ENCODE data around the gene TMTC2. TPM values are rescaled to one million over a fixed set of nuclear protein-coding genes. Genes with fewer than 3 reads are reported as not detected.

The TMTC2 gene
- total and polyA plus RNA-seq, 10 of the 15 experiments (the other 5 are each of a cell fraction or from before 2014, with no cell fraction given): 0.14 to 9.7 (median 1.2) TPM

DNA sequence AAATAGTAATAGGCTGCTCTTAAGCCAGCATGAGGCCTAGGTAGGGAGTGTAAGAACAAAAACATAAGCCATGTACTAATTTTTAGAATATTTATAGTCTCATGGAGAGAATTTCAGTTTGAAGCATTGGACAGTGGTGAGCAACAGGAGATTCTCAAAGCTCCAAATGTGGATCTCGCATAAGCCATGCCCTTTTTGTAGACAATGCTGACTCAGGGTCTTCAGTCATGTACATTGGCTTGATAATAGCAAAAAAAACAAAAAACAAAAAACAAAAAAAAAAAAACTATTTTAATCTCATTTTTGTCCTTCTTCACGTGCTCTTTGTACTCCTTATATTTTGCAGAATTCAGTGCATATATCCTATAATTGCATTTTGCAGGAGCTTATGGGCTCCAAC lies 402.9 kb downstream of the TMTC2 start:
- RAD21 ChIA-PET (ENCODE audit: unreplicated experiment): no interaction called here
- TF ChIP-seq ZNF384 (IDR thresholded peaks at IDR 0.05; ENCODE audit: borderline replicate concordance, low read depth, low read length) (no peak), NR2F1 (conservative IDR thresholded peaks at IDR 0.05) (no peak), CHD1 (IDR thresholded peaks at IDR 0.05; ENCODE audit: low read depth, low read length) (no peak), NR2C1 (IDR thresholded peaks at IDR 0.05) (no peak), RELA (IDR thresholded peaks at IDR 0.05; ENCODE audit: borderline replicate concordance, partially characterized antibody) (no peak), JUNB (IDR thresholded peaks at IDR 0.05) (no peak), TBL1XR1 (IDR thresholded peaks at IDR 0.05; ENCODE audit: low read depth, low read length) (no peak), POLR2A (IDR thresholded peaks at IDR 0.05; ENCODE audit: low read depth, low read length) (no peak), CBFB (IDR thresholded peaks at IDR 0.05; ENCODE audit: low read depth) (no peak)
- TF ChIP-seq, protein P1, sequence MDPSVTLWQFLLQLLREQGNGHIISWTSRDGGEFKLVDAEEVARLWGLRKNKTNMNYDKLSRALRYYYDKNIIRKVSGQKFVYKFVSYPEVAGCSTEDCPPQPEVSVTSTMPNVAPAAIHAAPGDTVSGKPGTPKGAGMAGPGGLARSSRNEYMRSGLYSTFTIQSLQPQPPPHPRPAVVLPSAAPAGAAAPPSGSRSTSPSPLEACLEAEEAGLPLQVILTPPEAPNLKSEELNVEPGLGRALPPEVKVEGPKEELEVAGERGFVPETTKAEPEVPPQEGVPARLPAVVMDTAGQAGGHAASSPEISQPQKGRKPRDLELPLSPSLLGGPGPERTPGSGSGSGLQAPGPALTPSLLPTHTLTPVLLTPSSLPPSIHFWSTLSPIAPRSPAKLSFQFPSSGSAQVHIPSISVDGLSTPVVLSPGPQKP (IDR thresholded peaks at IDR 0.05; ENCODE audit: low read depth, low read length): no peak
- TF ChIP-seq, protein P2, sequence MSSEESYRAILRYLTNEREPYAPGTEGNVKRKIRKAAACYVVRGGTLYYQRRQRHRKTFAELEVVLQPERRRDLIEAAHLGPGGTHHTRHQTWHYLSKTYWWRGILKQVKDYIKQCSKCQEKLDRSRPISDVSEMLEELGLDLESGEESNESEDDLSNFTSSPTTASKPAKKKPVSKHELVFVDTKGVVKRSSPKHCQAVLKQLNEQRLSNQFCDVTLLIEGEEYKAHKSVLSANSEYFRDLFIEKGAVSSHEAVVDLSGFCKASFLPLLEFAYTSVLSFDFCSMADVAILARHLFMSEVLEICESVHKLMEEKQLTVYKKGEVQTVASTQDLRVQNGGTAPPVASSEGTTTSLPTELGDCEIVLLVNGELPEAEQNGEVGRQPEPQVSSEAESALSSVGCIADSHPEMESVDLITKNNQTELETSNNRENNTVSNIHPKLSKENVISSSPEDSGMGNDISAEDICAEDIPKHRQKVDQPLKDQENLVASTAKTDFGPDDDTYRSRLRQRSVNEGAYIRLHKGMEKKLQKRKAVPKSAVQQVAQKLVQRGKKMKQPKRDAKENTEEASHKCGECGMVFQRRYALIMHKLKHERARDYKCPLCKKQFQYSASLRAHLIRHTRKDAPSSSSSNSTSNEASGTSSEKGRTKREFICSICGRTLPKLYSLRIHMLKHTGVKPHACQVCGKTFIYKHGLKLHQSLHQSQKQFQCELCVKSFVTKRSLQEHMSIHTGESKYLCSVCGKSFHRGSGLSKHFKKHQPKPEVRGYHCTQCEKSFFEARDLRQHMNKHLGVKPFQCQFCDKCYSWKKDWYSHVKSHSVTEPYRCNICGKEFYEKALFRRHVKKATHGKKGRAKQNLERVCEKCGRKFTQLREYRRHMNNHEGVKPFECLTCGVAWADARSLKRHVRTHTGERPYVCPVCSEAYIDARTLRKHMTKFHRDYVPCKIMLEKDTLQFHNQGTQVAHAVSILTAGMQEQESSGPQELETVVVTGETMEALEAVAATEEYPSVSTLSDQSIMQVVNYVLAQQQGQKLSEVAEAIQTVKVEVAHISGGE (CRISPR knock-in tag; IDR thresholded peaks at IDR 0.05): no peak
- TF ChIP-seq, protein P3, sequence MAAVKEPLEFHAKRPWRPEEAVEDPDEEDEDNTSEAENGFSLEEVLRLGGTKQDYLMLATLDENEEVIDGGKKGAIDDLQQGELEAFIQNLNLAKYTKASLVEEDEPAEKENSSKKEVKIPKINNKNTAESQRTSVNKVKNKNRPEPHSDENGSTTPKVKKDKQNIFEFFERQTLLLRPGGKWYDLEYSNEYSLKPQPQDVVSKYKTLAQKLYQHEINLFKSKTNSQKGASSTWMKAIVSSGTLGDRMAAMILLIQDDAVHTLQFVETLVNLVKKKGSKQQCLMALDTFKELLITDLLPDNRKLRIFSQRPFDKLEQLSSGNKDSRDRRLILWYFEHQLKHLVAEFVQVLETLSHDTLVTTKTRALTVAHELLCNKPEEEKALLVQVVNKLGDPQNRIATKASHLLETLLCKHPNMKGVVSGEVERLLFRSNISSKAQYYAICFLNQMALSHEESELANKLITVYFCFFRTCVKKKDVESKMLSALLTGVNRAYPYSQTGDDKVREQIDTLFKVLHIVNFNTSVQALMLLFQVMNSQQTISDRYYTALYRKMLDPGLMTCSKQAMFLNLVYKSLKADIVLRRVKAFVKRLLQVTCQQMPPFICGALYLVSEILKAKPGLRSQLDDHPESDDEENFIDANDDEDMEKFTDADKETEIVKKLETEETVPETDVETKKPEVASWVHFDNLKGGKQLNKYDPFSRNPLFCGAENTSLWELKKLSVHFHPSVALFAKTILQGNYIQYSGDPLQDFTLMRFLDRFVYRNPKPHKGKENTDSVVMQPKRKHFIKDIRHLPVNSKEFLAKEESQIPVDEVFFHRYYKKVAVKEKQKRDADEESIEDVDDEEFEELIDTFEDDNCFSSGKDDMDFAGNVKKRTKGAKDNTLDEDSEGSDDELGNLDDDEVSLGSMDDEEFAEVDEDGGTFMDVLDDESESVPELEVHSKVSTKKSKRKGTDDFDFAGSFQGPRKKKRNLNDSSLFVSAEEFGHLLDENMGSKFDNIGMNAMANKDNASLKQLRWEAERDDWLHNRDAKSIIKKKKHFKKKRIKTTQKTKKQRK (IDR thresholded peaks at IDR 0.05; ENCODE audit: low read depth, low read length): no peak
- TF ChIP-seq, protein P4, sequence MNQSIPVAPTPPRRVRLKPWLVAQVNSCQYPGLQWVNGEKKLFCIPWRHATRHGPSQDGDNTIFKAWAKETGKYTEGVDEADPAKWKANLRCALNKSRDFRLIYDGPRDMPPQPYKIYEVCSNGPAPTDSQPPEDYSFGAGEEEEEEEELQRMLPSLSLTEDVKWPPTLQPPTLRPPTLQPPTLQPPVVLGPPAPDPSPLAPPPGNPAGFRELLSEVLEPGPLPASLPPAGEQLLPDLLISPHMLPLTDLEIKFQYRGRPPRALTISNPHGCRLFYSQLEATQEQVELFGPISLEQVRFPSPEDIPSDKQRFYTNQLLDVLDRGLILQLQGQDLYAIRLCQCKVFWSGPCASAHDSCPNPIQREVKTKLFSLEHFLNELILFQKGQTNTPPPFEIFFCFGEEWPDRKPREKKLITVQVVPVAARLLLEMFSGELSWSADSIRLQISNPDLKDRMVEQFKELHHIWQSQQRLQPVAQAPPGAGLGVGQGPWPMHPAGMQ (IDR thresholded peaks at IDR 0.05; ENCODE audit: borderline replicate concordance): no peak
- H3K4me3 ChIP-seq: no peak overlapping the region
- POLR2A ChIA-PET: no interaction called here
- no peaks in the 10 kb centered on the region for H3K4me1 ChIP-seq (ENCODE audit: control insufficient read depth, insufficient read depth, low read length)
- intact Hi-C loops (cut with micrococcal nuclease; ENCODE audit: unreplicated experiment) (no loop called here), in situ Hi-C loops (cut with MboI) (no loop called here)
- H3K27ac ChIP-seq (ENCODE audit: control insufficient read depth, insufficient read depth): no peak overlapping the region
- H3K27me3 ChIP-seq (replicated peaks in 1 of 2; ENCODE audit: control insufficient read depth in 2 of 2, insufficient read depth in 2 of 2, low read length in 1 of 2): no peaks in the 10 kb centered on the region
- DNase-seq (ENCODE audit: low read depth, low spot score) (no peak), ATAC-seq (no peak), FAIRE-seq (no peak)
- 89% methylated on average over 2 of the region's 2 CpGs for WGBS (ENCODE audit: insufficient coverage, insufficient replicate concordance, low lambda C conversion rate, missing lambda C conversion rate)
- SMC1A ChIA-PET (ENCODE audit: uncharacterized antibody, unreplicated experiment): interaction anchor here (0.5 to 1.0 kb wide), 2 partner anchors 11 to 444 kb away, joined by 3 to 5 read pairs; no protein-coding TSS in a partner anchor
- H3K79me2 ChIP-seq (ENCODE audit: control insufficient read depth, insufficient read depth, low read length): no peaks in the 10 kb centered on the region
- no peak overlapping the region for H2AFZ ChIP-seq (ENCODE audit: control insufficient read depth, low read depth, low read length)
- H3K4me2 ChIP-seq (ENCODE audit: control insufficient read depth, insufficient read depth): no peak overlapping the region
- BruUV-seq (replicated peaks): no TSS peak
- CTCF ChIA-PET: interaction anchor here (0.7 kb wide), 1 partner anchor 294 kb away, joined by 3 read pairs; no protein-coding TSS in a partner anchor
- no peaks in the 10 kb centered on the region for H4K20me1 ChIP-seq (ENCODE audit: control insufficient read depth, insufficient read depth)
- H3K9ac ChIP-seq (ENCODE audit: control insufficient read depth, insufficient read depth, low read length): no peak overlapping the region
- H3K36me3 ChIP-seq (ENCODE audit: control insufficient read depth in 2 of 2, insufficient read depth in 2 of 2, low read length in 1 of 2): no peaks in the 10 kb centered on the region
- H3K9me3 ChIP-seq (replicated peaks; ENCODE audit: control insufficient read depth, insufficient read depth, low read length): no peaks in the 10 kb centered on the region

All from GM12878 (cell line).